HCT116 (cell line): ENCODE results near the gene ATP5F1D. TPM values are rescaled to one million over a fixed set of nuclear protein-coding genes. Genes with fewer than 3 reads are reported as not detected.

Experiments used
- ATAC-seq: fragments of 200-7000 bp; cut with Tn5 transposase; 2 replicates; pipeline ENCODE4 v1.9.1; 2020; ENCODE audit warnings: mild to moderate bottlenecking, moderate library complexity
- BruUV-seq: library from RNA; stranded (reverse); fragments of 400-500 nt; replicated peaks from 2 replicates; lab custom pipeline; 2021; lab: Mats Ljungman, UMichigan
- CTCF ChIA-PET: fragments of 300-600 bp; sonication (Branson Sonifier 250); formaldehyde crosslinking; loops from one replicate; lab custom pipeline; 2021; ENCODE audit warnings: antibody characterized with exemption; lab: Charles Lee
- POLR2A ChIA-PET: fragments of 300-600, 350-600 bp; sonication (Branson Sonifier 250); formaldehyde crosslinking; loops from one replicate; lab custom pipeline; 2021; ENCODE audit warnings: antibody characterized with exemption; lab: Charles Lee
- RAD21 ChIA-PET, 2 experiments: fragments of 300-600 bp; sonication (Branson Sonifier 250); formaldehyde crosslinking; loops; one replicate each; lab custom pipeline; 2023; ENCODE audit warnings: low total read pairs in 2 of 2; ENCODE audit not compliant: uncharacterized antibody in 2 of 2, unreplicated experiment in 2 of 2, low non-redundant PET in 1 of 2; lab: Charles Lee
- DNase-seq: peaks from one replicate; pipeline ENCODE4 v3.0.0-alpha.2; 2010; ENCODE audit warnings: low read depth, low spot score
- H2AFZ ChIP-seq: fragments of 200-600 bp; shearing (Covaris generic), sonication (generic); 2 replicates; pipeline ENCODE4 v1.6.1; 2017; ENCODE audit warnings: low read depth, mixed run types, mixed read lengths, antibody characterized with exemption, low read length; ENCODE audit not compliant: poor library complexity, severe bottlenecking
- H3K27ac ChIP-seq: 2 replicates; pipeline ENCODE4 v1.5.1; 2012; ENCODE audit warnings: low read depth, low read length
- H3K27me3 ChIP-seq: fragments of 200-600 bp; sonication (generic); 2 replicates; pipeline ENCODE4 v1.6.1; 2016; ENCODE audit warnings: mixed run types, low read length, mixed read lengths; ENCODE audit not compliant: insufficient read depth
- H3K36me3 ChIP-seq, 2 experiments: fragments of 200-500 bp in 1 of 2; fragments of 200-600 bp in 1 of 2; sonication (Bioruptor generic) in 1 of 2; sonication (generic) in 1 of 2; 2 replicates each; pipeline versions ENCODE4 v1.5.1 to v1.6.1; 2014 to 2016; ENCODE audit warnings: low read length in 2 of 2, inconsistent platforms in 1 of 2, mixed read lengths in 1 of 2, mixed run types in 1 of 2; ENCODE audit not compliant: insufficient read depth in 2 of 2, control insufficient read depth in 1 of 2
- H3K4me1 ChIP-seq, 2 experiments: fragments of 200-600 bp in 1 of 2; sonication (generic) in 1 of 2; 2 replicates each; pipeline versions ENCODE4 v1.5.1 to v1.6.1; 2012 to 2017; ENCODE audit warnings: low read length in 2 of 2, inconsistent platforms in 1 of 2, mild to moderate bottlenecking in 1 of 2, mixed read lengths in 1 of 2, mixed run types in 1 of 2, moderate library complexity in 1 of 2; ENCODE audit not compliant: insufficient read depth in 2 of 2, control insufficient read depth in 1 of 2
- H3K4me2 ChIP-seq: fragments of 200-600 bp; sonication (generic); 2 replicates; pipeline ENCODE4 v1.6.1; 2017; ENCODE audit warnings: mixed run types, low read length, mixed read lengths
- H3K4me3 ChIP-seq, 2 experiments: fragments of 200-600 bp in 1 of 2; sonication (generic) in 1 of 2; replicated peaks in 1 of 2; 2 replicates each; pipeline ENCODE4 v1.5.1; 2011 to 2016; ENCODE audit warnings: low read length in 2 of 2, control low read depth in 1 of 2, low read depth in 1 of 2, mild to moderate bottlenecking in 1 of 2, mixed read lengths in 1 of 2, mixed run types in 1 of 2
- H3K79me2 ChIP-seq: fragments of 200-600 bp; sonication (generic); 2 replicates; pipeline ENCODE4 v1.6.1; 2017; ENCODE audit warnings: mild to moderate bottlenecking, mixed run types, low read length, moderate library complexity, mixed read lengths; ENCODE audit not compliant: insufficient read depth
- H3K9ac ChIP-seq: fragments of 200-600 bp; sonication (generic); 2 replicates; pipeline ENCODE4 v1.6.1; 2016; ENCODE audit warnings: low read length, mixed read lengths
- H3K9me2 ChIP-seq: fragments of 200-600 bp; sonication (generic), shearing (Covaris generic); 2 replicates; pipeline ENCODE4 v1.6.1; 2017; ENCODE audit warnings: mixed run types, mild to moderate bottlenecking, moderate library complexity; ENCODE audit not compliant: insufficient read depth
- H3K9me3 ChIP-seq, 2 experiments: fragments of 200-500 bp in 1 of 2; fragments of 200-600 bp in 1 of 2; sonication (Bioruptor generic) in 1 of 2; sonication (generic) in 1 of 2; 2 replicates each; pipeline ENCODE4 v1.6.1; 2014 to 2017; ENCODE audit warnings: low read length in 2 of 2, mixed read lengths in 2 of 2, inconsistent platforms in 1 of 2, low read depth in 1 of 2, mild to moderate bottlenecking in 1 of 2, mixed run types in 1 of 2, moderate library complexity in 1 of 2; ENCODE audit not compliant: control insufficient read depth in 1 of 2, insufficient read depth in 1 of 2
- H4K20me1 ChIP-seq: fragments of 200-600 bp; sonication (generic), shearing (Covaris generic); 2 replicates; pipeline ENCODE4 v1.6.1; 2017; ENCODE audit warnings: mixed run types, mild to moderate bottlenecking, moderate library complexity; ENCODE audit not compliant: insufficient read depth
- ATF3 ChIP-seq: IDR thresholded peaks from 2 replicates; pipeline ENCODE4 v1.6.1; 2012
- CTCF ChIP-seq, 3 experiments: fragments of 200-600 bp in 1 of 3; sonication (generic) in 1 of 3; IDR thresholded peaks in 2 of 3; conservative IDR thresholded peaks in 1 of 3; 2 replicates each; pipeline ENCODE4 v1.5.1; 2012 to 2017; ENCODE audit warnings: low read depth in 2 of 3, low read length in 2 of 3, antibody characterized with exemption in 1 of 3, borderline replicate concordance in 1 of 3, control low read depth in 1 of 3, mild to moderate bottlenecking in 1 of 3, mixed read lengths in 1 of 3, mixed run types in 1 of 3, moderate library complexity in 1 of 3; ENCODE audit not compliant: insufficient read depth in 1 of 3
- FOSL1 ChIP-seq: IDR thresholded peaks from 2 replicates; pipeline ENCODE4 v1.6.1; 2012; ENCODE audit warnings: low read depth
- POLR2A ChIP-seq: IDR thresholded peaks from 2 replicates; pipeline ENCODE4 v1.7.0; 2011; ENCODE audit warnings: borderline replicate concordance; ENCODE audit not compliant: insufficient read depth, insufficient read length; ENCODE audit errors: extremely low read depth
- POLR2AphosphoS5 ChIP-seq: IDR thresholded peaks from 2 replicates; pipeline ENCODE4 v1.6.1; 2011; ENCODE audit warnings: mild to moderate bottlenecking, low read depth, low read length, moderate library complexity
- RAD21 ChIP-seq: IDR thresholded peaks from 2 replicates; pipeline ENCODE4 v1.6.1; 2012; ENCODE audit warnings: low read depth, mild to moderate bottlenecking
- SP1 ChIP-seq: IDR thresholded peaks from 2 replicates; pipeline ENCODE4 v1.6.1; 2012; ENCODE audit warnings: low read depth
- intact Hi-C: fragments of 100-400 bp; cut with micrococcal nuclease; formaldehyde crosslinking; loops from 2 replicates; pipeline ENCODE4 v1.10.0; 2022
- total RNA-seq: library from RNA; stranded (reverse); gene quantifications from one replicate; pipeline ENCODE4 v1.2.1, GENCODE V29; 2021; ENCODE audit not compliant: unreplicated experiment

Gene ATP5F1D
- total RNA-seq, 1 experiment from 2014 or later: 428 TPM

DNA sequence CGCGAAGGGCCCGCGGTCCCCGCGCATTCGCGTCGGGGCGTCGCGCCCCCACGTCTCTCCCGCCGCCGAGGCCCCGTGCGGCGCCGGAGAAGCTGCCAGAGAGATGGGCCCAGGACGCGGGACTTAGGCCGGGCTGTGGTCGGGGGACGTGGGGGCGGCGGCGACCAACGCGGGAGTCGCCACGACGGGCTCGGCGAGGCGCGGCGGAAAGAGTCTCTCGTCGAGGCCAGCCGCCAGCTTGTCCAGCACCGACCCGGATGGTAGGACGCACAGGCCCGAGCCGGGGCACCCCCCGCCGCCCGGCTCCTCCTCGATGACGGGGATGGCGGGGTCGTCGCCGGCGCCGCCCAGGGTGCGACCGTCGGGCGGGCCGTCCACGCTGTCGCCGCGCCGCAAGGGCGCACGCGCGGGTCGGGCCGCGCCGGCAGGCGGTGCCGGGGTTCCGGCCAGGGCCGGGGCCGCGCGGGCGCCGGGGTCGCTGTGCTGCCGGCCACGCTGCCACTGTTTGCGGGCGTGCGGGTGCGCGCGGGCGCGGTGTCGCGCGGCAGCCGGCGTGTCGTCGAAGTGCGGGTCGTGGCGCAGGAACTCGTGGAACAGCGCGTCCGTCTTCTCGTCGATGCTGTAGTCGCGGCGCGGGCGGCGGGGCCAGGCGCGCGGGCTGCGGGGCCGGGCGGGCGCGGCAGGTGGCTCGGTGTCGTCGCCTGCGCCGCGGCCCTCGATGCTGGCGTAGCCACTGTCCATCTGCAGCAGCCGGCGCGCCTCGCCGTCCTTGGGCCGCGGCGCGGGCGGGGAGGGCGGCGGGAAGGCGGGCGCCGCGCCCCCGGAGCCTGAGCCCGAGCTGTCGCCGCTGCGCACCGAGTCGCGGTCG, 12.3 kb upstream of the ATP5F1D start:
- peaks cover 0 to 12% of the 10 kb centered on the region in 2 experiments; a peak in 3 of 4 replicates for H3K36me3 ChIP-seq
- ChIA-PET RAD21 (no interaction called here), POLR2A (no interaction called here), CTCF (no interaction called here)
- H3K9me3 ChIP-seq: no peaks in the 10 kb centered on the region
- H3K27ac ChIP-seq: no peak overlapping the region; the same call in 1 of the 2 replicates
- H3K4me3 ChIP-seq: no peak overlapping the region
- no TSS peak for BruUV-seq
- no peak for TF ChIP-seq POLR2A
- no peak overlapping the region for H3K9ac ChIP-seq
- no peak overlapping the region for H2AFZ ChIP-seq
- H4K20me1 ChIP-seq: no peaks in the 10 kb centered on the region
- H3K4me1 ChIP-seq: peaks cover 17 to 40% of the 10 kb centered on the region in 2 experiments
- H3K4me2 ChIP-seq: no peak overlapping the region
- ATAC-seq (no peak), DNase-seq (no peak)
- no peaks in the 10 kb centered on the region for H3K9me2 ChIP-seq
- intact Hi-C loops: no loop called here
- H3K79me2 ChIP-seq: no peaks in the 10 kb centered on the region; the same call in 1 of the 2 replicates
- no peaks in the 10 kb centered on the region for H3K27me3 ChIP-seq

DNA sequence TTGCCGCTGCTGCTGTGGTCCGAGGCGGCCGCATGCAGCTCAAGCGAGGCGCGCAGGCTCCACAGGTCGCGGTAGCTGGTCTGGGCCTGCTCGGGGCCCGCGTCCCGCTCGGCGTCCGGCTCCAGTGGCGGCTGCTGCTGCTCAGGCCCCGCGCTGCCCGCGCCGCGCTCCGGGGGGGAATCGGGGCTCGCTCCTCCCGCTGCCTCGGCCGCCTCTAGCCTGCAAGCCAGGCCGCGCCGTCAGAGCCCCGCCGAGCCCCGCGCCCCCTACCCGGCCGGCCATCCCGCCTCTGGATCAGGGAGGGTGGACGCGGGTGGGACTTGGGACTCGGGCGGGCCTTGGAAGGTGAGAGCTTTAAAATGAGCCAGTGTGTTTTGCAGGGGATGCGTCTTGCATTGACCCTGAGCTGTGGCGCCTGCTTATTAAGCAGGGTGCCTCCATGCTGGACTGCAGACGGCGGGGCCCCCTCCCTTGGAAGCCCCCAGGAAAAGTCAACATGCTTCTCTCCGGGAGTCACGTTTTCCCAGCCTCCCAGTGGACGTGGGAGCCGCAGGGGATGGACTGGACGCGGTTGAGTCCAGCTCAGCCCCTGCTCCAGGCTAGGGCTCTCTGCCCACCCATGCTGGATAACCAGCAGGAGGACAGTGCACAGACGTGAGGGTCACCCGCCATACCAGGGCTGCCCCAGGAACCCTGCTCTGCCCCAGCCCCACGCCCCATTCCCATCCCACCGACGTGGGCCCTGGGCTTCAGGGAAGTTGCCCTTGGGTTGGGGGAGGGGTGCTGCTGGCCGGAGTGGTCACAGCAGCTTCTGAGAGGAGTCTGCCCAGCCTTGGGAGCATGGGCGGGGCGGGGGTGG, 11.4 kb upstream of the ATP5F1D start:
- Histone ChIP-seq H3K9me2 (no peaks in the 10 kb centered on the region), H3K9ac (no peak overlapping the region), H3K79me2 (peaks cover under 1% of the 10 kb centered on the region; the same call in 1 of the 2 replicates), H4K20me1 (no peaks in the 10 kb centered on the region), H3K27ac (no peak overlapping the region), H3K9me3 (no peaks in the 10 kb centered on the region), H3K4me1 (peaks cover 17 to 40% of the 10 kb centered on the region in 2 experiments), H3K4me3 (no peak overlapping the region), H3K36me3 (peaks cover 3 to 12% of the 10 kb centered on the region in 2 experiments; a peak in 3 of 4 replicates), H3K4me2 (no peak overlapping the region), H3K27me3 (no peaks in the 10 kb centered on the region), H2AFZ (no peak overlapping the region)
- DNase-seq: no peak
- BruUV-seq: no TSS peak
- ChIA-PET CTCF (no interaction called here), RAD21 (no interaction called here), POLR2A (interaction anchor here (0.5 kb wide), 1 partner anchor 351 kb away, joined by 3 read pairs; no protein-coding TSS in a partner anchor)
- intact Hi-C loops: no loop called here
- TF ChIP-seq SP1: no peak
- no peak for TF ChIP-seq ATF3
- TF ChIP-seq FOSL1: no peak
- TF ChIP-seq RAD21: no peak
- no peak for TF ChIP-seq POLR2AphosphoS5
- no peak for TF ChIP-seq CTCF (IDR thresholded peaks at IDR 0.05 in 2 of 3, conservative IDR thresholded peaks at IDR 0.05 in 1 of 3; ENCODE audit: borderline replicate concordance in 1 of 3, insufficient read depth in 1 of 3, low read depth in 2 of 3, low read length in 2 of 3)
- no peak for ATAC-seq
